Fibroblast of lung (primary cell): Measurements from ENCODE around the gene ARMH2.

ENCODE experiments used
- CTCF ChIP-seq, 2 donors: IDR thresholded peaks in 1 of 2; conservative IDR thresholded peaks in 1 of 2; 1 replicate in 1 of 2; 2 replicates in 1 of 2; pipeline ENCODE4 v1.5.1; 2011 to 2012; ENCODE audit warnings: low read length in 2 of 2, control low read depth in 1 of 2, inconsistent platforms in 1 of 2, low read depth in 1 of 2, mild to moderate bottlenecking in 1 of 2
- EZH2 ChIP-seq: IDR thresholded peaks from 2 replicates; pipeline ENCODE4 v1.5.1; 2012; ENCODE audit warnings: low read length, control low read depth, mild to moderate bottlenecking; ENCODE audit errors: missing control alignments

GRCh38 chr6:24766680-24767462 is 31.8 kb downstream of the ARMH2 start:
- TF ChIP-seq CTCF (conservative IDR thresholded peaks at IDR 0.05 in 1 of 2, IDR thresholded peaks at IDR 0.05 in 1 of 2; ENCODE audit: low read depth in 1 of 2, low read length in 2 of 2) = peak; percentile 15 to 45
- TF ChIP-seq EZH2 = no peak
